Measurements from ENCODE around the gene CDIP1. TPM values are rescaled to one million over a fixed set of nuclear protein-coding genes. Genes with fewer than 3 reads are reported as not detected.

CDIP1 gene
- total and polyA plus RNA-seq, 2 experiments from 2014 or later = 39.2 to 57.6 TPM

- no peak overlapping the region for H2AFZ ChIP-seq
- peaks cover 6% of the 10 kb centered on the region; the same call in 1 of the 2 replicates for H4K20me1 ChIP-seq (replicated peaks; ENCODE audit: insufficient read depth)
- Mint-ChIP-seq H3K4me1 (peaks cover 57% of the 10 kb centered on the region), H3K27me3 (ENCODE audit: insufficient read depth, low read depth, poor library complexity) (peaks cover 5% of the 10 kb centered on the region), H3K4me3 (no peak overlapping the region; the same call in 2 of the 3 replicates), H3K27ac (no peak overlapping the region), H3K9me3 (no peaks in the 10 kb centered on the region), H3K36me3 (ENCODE audit: low read depth) (peaks cover 11% of the 10 kb centered on the region; the same call in 2 of the 3 replicates)
- peaks cover 31% of the 10 kb centered on the region for H3K4me1 ChIP-seq (ENCODE audit: insufficient read depth)
- no peak overlapping the region for H3K4me3 ChIP-seq
- H3K27ac ChIP-seq (ENCODE audit: low read depth) = peak overlapping the region; percentile 74; the same call in 1 of the 2 replicates
- H3K27me3 ChIP-seq (ENCODE audit: insufficient read depth) = no peaks in the 10 kb centered on the region
- peaks cover 9% of the 10 kb centered on the region; the same call in 1 of the 2 replicates for H3F3A ChIP-seq (replicated peaks; ENCODE audit: low read depth)
- peaks cover 41% of the 10 kb centered on the region for H3K79me2 ChIP-seq (replicated peaks; ENCODE audit: insufficient read depth)
- ATAC-seq (peak; percentile 60), DNase-seq (ENCODE audit: low spot score) (peak; percentile 68)
- H3K36me3 ChIP-seq (ENCODE audit: insufficient read depth) = no peaks in the 10 kb centered on the region
- TF ChIP-seq EZH2 (IDR thresholded peaks at IDR 0.05; ENCODE audit: low read depth, unreplicated experiment) (no peak), STAT1 (IDR thresholded peaks at IDR 0.05; ENCODE audit: unreplicated experiment) (no peak)
- H3K9me2 ChIP-seq (ENCODE audit: insufficient read depth) = no peaks in the 10 kb centered on the region
- peak overlapping the region; percentile 3; the same call in 1 of the 2 replicates for H3K4me2 ChIP-seq
Measured at GRCh38 chr16:4522051-4522581, 16.5 kb downstream of the CDIP1 start.

- H3K27ac Mint-ChIP-seq = peak overlapping the region; percentile 84
- TF ChIP-seq POLR2AphosphoS5 (IDR thresholded peaks at IDR 0.05; ENCODE audit: low read depth) = no peak
- no peak for TF ChIP-seq ETS1 (IDR thresholded peaks at IDR 0.05)
- TF ChIP-seq STAT1 (IDR thresholded peaks at IDR 0.05; ENCODE audit: unreplicated experiment) = no peak
- no peak for TF ChIP-seq ZNF114 (CRISPR knock-in tag; IDR thresholded peaks at IDR 0.05)
- no peak for TF ChIP-seq REST (IDR thresholded peaks at IDR 0.05; ENCODE audit: unreplicated experiment)
- TF ChIP-seq JUNB (IDR thresholded peaks at IDR 0.05; ENCODE audit: unreplicated experiment) = no peak
- no peak for TF ChIP-seq EZH2 (IDR thresholded peaks at IDR 0.05; ENCODE audit: low read depth, unreplicated experiment)
- TF ChIP-seq NANOG (IDR thresholded peaks at IDR 0.05; ENCODE audit: borderline replicate concordance) = no peak
- no peak for TF ChIP-seq EZH2phosphoT487 (IDR thresholded peaks at IDR 0.05; ENCODE audit: unreplicated experiment)
- no peak for TF ChIP-seq ZNF331 (CRISPR knock-in tag; IDR thresholded peaks at IDR 0.05; ENCODE audit: low read depth)
- no peak for TF ChIP-seq CREB1 (CRISPR knock-in tag; IDR thresholded peaks at IDR 0.05; ENCODE audit: low read depth)
- TF ChIP-seq CTCF (conservative IDR thresholded peaks at IDR 0.05; ENCODE audit: low read depth in 2 of 2) = no peak
Measured at GRCh38 chr16:4520913-4521312, 17.7 kb downstream of the CDIP1 start.

More at GRCh38 chr16:4520913-4521312, 17.7 kb downstream of the CDIP1 start:
- ATAC-seq = no peak
- H2AFZ ChIP-seq = no peak overlapping the region
- no peaks in the 10 kb centered on the region for H3K36me3 ChIP-seq (ENCODE audit: insufficient read depth)
- Mint-ChIP-seq H3K9me3 (no peaks in the 10 kb centered on the region), H3K36me3 (ENCODE audit: low read depth) (peaks cover 11% of the 10 kb centered on the region; the same call in 2 of the 3 replicates), H3K4me3 (no peak overlapping the region; the same call in 2 of the 3 replicates), H3K4me1 (peaks cover 58% of the 10 kb centered on the region), H3K27me3 (ENCODE audit: insufficient read depth, low read depth, poor library complexity) (peaks cover 5% of the 10 kb centered on the region)
- H3K4me3 ChIP-seq = no peak overlapping the region
- no peak for DNase-seq (ENCODE audit: low spot score)
- peaks cover 9% of the 10 kb centered on the region; the same call in 1 of the 2 replicates for H3F3A ChIP-seq (replicated peaks; ENCODE audit: low read depth)
- no peak overlapping the region for H3K27ac ChIP-seq (ENCODE audit: low read depth)
- H3K4me2 ChIP-seq = no peak overlapping the region
- H4K20me1 ChIP-seq (replicated peaks; ENCODE audit: insufficient read depth) = peaks cover 15% of the 10 kb centered on the region; the same call in 1 of the 2 replicates
- H3K79me2 ChIP-seq (replicated peaks; ENCODE audit: insufficient read depth) = peaks cover 41% of the 10 kb centered on the region
- no peaks in the 10 kb centered on the region for H3K9me2 ChIP-seq (ENCODE audit: insufficient read depth)
- H3K4me1 ChIP-seq (ENCODE audit: insufficient read depth) = peaks cover 31% of the 10 kb centered on the region
- H3K27me3 ChIP-seq (ENCODE audit: insufficient read depth) = no peaks in the 10 kb centered on the region
